Caki2 (cell line): Measurements from ENCODE around the gene TEX22. TPM values are rescaled to one million over a fixed set of nuclear protein-coding genes. Genes with fewer than 3 reads are reported as not detected.

Source experiments
- DNase-seq: peaks from one replicate; pipeline ENCODE4 v3.0.0-alpha.2; 2015; ENCODE audit warnings: low read depth
- in situ Hi-C: cut with HindIII; loops from 2 replicates; pipeline ENCODE4 v1.10.0; 2016; ENCODE audit warnings: low sequenced_read_pairs, low pct_unique_long_range_greater_than_20kb, mixed read lengths
- total RNA-seq: library from RNA; depleted of rRNA; stranded (reverse); fragments of >200 nt; shearing (Covaris generic); gene quantifications from 2 replicates; pipeline ENCODE4 v1.2.3, GENCODE V29; 2014; ENCODE audit warnings: low replicate concordance

Gene TEX22
- total RNA-seq, 1 experiment from 2014 or later: 0.24 TPM

- in situ Hi-C loops: no loop called here
- DNase-seq: no peak
These were observed 5.9 kb upstream of the TEX22 start for GRCh38 chr14:105392131-105393090.

GRCh38 chr14:105393151-105393550 is 5.2 kb upstream of the TEX22 start:
- DNase-seq: no peak
- in situ Hi-C loops: no loop called here

GRCh38 chr14:105394714-105395537 is 3.4 kb upstream of the TEX22 start:
- in situ Hi-C loops: no loop called here
- no peak for DNase-seq

- no peak for DNase-seq
- in situ Hi-C loops: no loop called here
These were observed 2.8 kb upstream of the TEX22 start for GRCh38 chr14:105395538-105395854.

GRCh38 chr14:105397350-105397931 is 897 bp upstream of the TEX22 start:
- DNase-seq: no peak
- in situ Hi-C loops: no loop called here

GRCh38 chr14:105398726-105399465 is 558 bp downstream of the TEX22 start:
- peak; percentile 8 for DNase-seq
- in situ Hi-C loops: no loop called here

GRCh38 chr14:105399466-105399775 is 1.1 kb downstream of the TEX22 start:
- in situ Hi-C loops: no loop called here

GRCh38 chr14:105400016-105400415 is 1.7 kb downstream of the TEX22 start:
- in situ Hi-C loops: no loop called here
- DNase-seq: no peak

More at GRCh38 chr14:105399466-105399775, 1.1 kb downstream of the TEX22 start:
- DNase-seq: no peak

- in situ Hi-C loops: no loop called here
- no peak for DNase-seq
These were observed 3.4 kb downstream of the TEX22 start for GRCh38 chr14:105401699-105402098.

- in situ Hi-C loops: no loop called here
- DNase-seq: no peak
These were observed 10.3 kb downstream of the TEX22 start for GRCh38 chr14:105408592-105408991.

- DNase-seq: no peak
- in situ Hi-C loops: no loop called here
These were observed 11.0 kb downstream of the TEX22 start for GRCh38 chr14:105409364-105409763.

- in situ Hi-C loops: no loop called here
- no peak for DNase-seq
These were observed 12.3 kb downstream of the TEX22 start for GRCh38 chr14:105410642-105411016.

GRCh38 chr14:105411017-105411941 is 12.9 kb downstream of the TEX22 start:
- in situ Hi-C loops: no loop called here
- peak; percentile 58 for DNase-seq

GRCh38 chr14:105411985-105412770 is 13.8 kb downstream of the TEX22 start:
- in situ Hi-C loops: no loop called here
- DNase-seq: no peak

GRCh38 chr14:105412771-105413543 is 14.6 kb downstream of the TEX22 start:
- DNase-seq: no peak

GRCh38 chr14:105413544-105413886 is 15.2 kb downstream of the TEX22 start:
- in situ Hi-C loops: no loop called here

More at GRCh38 chr14:105412771-105413543, 14.6 kb downstream of the TEX22 start:
- in situ Hi-C loops: no loop called here

More at GRCh38 chr14:105413544-105413886, 15.2 kb downstream of the TEX22 start:
- DNase-seq: no peak
